NCI-H82 treated with DMSO at 0.1 percent for 48 hours (cell line): Measurements from ENCODE around the gene DCLK2.

Source experiments
- DNase-seq: peaks from one replicate; lab custom pipeline; 2025; ENCODE audit not compliant: unreplicated experiment; lab: John Stamatoyannopoulos, UW

The DCLK2 gene

GRCh38 chr4:150236626-150237025 lies 158.4 kb downstream of the DCLK2 start:
- DNase-seq, result no peak

GRCh38 chr4:150237110-150237872 lies 159.0 kb downstream of the DCLK2 start:
- DNase-seq, result no peak

DNA sequence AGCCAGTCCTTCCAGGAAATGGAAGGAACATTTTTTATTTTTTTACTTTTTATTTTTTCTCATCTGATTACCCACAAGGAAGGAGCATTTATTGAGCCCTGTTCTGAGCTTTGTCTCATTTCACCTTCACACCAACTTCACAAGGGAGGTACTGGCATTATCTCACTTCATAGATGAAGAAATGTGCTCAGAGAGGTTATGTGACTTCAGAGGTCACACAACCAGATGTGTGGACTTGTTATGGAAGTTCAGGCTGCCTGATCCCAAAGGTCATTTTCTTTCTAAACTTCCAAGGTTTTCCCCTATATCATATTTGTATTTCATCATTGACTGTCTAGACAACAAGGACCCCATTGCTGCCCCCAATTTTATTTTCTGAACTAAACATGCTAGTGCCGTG lies 160.3 kb downstream of the DCLK2 start:
- no peak for DNase-seq

DNA sequence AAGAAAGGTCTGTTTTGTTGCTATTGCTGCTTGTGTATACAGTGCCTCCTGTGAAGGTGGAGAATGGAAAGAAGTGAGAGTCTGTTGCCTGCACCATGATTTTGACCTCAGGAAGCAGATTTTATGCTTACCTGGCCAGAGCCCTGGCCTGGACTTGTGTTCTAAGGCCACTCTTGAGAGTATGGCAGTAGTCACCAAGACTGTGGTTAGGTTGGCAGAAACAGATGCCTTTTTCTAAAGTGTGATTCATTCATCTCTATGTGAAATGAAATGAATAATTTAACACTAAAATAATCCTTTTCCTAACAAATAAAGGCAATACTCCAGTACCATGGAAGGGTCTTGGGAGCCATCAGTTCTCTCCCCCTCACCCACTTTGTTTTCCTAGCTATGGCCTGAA lies 161.8 kb downstream of the DCLK2 start:
- DNase-seq, result no peak

- peak; percentile 2 for DNase-seq
Observed at GRCh38 chr4:150242820-150243458, 164.7 kb downstream of the DCLK2 start.

GRCh38 chr4:150243932-150244331 lies 165.7 kb downstream of the DCLK2 start:
- DNase-seq, result no peak

DNA sequence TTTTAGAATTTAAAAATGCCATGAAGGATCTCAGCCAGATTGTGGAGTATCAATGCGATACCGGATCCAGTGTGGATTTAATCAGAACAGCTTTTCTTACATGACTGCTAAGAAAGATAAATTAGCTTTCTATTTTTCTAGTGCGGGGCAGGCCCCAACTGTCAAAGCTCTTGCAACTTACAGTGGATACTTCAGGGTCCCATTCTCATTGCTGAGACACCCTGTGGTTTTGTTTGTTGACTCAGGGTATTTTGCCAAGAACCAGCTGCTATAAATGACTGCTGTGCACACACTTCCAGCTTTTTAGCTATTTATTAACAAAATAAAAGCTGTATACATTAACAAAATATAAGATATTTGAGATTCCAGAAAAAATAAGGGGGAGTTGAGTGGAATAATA lies 166.4 kb downstream of the DCLK2 start:
- DNase-seq, result no peak

GRCh38 chr4:150247184-150247583 lies 168.9 kb downstream of the DCLK2 start:
- DNase-seq, result no peak

DNA sequence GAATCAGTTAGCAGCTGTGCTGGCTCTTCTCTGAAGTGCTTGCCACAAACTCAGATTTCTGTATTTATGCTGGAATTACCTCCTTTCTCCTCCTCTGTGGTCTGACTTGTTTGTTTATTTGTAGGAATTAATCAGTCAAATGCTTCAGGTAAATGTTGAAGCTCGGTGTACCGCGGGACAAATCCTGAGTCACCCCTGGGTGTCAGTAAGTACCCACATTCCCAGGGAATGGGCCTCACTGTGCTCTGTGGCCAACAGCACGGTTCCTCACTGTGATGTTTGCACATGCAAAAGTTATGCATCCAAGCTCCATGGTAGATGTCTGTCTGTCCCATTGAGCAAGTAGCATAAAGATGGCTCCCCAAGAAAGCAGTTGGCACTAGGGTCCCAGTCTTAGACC lies 169.9 kb downstream of the DCLK2 start:
- no peak for DNase-seq

- DNase-seq, result no peak
Observed at GRCh38 chr4:150250293-150250997, 172.2 kb downstream of the DCLK2 start.

GRCh38 chr4:150250998-150251651 lies 172.9 kb downstream of the DCLK2 start:
- no peak for DNase-seq

GRCh38 chr4:150251752-150252190 lies 173.5 kb downstream of the DCLK2 start:
- DNase-seq, result no peak

DNA sequence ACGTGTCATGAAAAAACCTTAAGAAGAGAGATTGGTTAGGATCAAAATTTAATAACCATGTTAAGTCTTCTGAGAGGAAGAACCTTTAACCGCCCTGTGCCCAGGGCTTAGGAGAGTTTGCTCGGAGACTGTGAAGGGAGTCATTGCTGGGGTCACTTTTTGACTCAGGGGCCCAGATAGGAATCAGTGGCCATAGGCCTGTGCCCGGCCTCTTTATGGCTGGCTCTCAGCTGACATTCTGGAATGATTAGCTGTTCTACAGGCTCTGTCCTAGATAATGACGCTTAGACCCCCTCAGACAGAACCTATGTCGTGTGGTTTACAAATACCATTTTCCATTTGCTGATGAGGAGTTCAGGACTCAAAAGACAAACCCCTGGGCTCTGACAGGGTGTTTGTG lies 174.1 kb downstream of the DCLK2 start:
- no peak for DNase-seq

DNA sequence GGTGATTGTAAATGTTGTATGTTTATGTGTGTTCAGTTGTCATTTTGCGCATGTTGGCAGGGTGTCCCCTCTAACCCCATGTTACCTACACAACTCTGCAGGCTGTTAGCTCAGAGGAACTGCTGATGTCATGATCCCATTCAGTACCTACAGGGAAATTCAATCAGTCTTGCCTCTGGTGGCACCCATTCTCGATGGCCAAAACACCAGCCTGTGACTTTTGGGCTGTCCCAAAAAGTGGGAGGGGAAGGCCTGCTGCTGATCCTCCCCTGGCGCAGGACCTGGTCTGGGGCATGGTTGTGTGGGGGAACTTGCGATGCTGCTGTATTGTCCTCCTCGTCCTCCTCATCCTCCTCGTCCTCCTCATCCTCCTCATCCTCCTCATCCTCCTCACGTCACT lies 174.5 kb downstream of the DCLK2 start:
- no peak for DNase-seq

DNA sequence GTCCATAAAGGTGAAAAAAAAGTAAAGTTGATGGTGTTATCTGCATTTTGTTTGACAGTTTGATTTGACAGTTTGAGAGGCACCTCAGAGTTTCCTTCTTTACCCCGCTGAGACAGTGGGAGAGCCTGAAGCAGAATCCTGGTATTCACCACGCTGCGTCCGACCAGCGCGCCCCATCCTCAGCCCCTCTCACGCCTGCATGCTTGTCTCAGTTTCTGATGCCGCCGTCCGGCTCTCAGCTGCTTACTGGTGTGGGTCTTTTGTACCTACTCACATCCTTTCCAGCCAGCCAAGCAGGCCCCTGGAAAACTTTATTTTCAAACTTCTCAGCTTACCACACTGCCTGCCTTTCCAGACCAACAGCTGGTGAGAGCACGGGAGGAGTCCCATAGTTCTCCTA lies 175.2 kb downstream of the DCLK2 start:
- no peak for DNase-seq

DNA sequence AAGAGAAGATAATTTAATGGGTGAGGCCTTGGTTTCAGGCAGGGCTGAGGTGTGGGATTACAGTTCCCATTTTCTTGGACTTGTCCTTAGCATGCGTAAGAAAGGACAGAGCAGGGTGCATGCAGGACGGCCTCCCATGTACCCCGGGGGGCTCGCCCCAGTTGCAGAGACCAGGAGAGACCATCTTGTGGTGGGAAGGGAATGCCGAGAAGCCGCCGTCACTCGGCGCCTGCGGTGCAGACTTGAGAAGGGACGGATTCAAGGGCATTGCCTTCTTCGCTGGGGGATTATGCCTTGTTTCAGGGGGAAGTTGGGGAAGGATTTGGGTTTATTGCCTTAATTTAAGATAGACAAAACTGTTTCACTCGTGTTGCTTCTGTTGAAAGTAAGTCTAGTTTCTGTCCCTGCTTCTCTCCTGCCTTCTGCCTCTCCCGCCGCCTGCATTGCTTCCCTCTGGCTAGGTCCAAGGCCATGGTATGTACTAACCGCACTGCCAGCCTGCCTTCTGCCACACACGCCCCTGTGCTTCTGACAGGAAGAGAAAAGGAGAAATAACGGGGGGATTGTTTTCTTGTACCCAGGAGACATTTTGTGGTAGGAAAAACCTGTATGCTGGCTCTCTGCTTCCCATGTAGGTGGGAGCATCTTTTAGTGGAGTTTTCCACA lies 175.9 kb downstream of the DCLK2 start:
- no peak for DNase-seq

- no peak for DNase-seq
Observed at GRCh38 chr4:150255610-150256224, 177.5 kb downstream of the DCLK2 start.

- DNase-seq, result no peak
Observed at GRCh38 chr4:150256225-150256620, 178.0 kb downstream of the DCLK2 start.

DNA sequence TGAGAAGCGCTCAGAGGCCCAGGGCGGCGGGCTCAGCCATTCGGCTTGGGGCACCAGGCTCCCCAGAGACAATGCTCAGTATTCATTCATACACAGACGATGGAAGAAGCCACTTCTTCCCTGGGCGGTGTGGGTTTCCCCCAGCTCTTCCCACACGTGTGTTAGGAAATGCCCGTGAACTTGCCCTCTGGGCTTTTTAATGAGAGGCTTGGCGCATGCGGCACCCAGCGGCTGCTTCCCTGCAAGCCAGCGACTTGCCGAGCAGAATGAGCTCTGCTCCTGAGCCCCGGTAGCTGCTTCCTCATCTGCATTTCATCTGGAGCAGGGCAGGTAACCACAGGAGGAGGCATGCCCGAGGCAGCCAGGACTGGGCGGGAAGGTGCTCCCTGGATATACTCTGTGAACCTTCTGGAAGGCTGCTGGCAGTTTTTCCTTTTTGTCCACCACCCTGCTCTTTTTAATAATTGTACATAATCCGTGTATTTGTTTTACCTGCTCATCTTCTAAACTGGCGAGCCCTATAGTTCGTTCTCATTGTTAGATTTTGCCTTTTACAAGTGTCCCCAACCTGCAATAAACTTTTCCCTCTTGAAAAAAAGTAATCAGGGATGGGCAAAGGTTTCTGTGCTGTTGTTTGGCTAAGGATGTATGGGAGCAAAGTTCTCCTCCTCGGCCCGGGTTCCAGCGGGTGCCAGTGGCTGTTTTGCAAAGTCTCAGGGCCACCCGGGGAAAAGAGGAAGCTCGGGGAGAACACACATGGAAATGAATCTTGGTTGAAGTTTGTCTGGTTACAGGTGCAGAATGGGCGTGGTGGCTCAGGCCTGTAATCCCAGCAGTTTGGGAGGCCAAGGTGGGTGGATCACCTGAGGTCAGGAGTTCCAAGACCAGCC lies 178.8 kb downstream of the DCLK2 start:
- DNase-seq, result no peak

GRCh38 chr4:150258569-150258968 lies 180.3 kb downstream of the DCLK2 start:
- DNase-seq, result no peak
